HG02678 (cell line): ENCODE data around the gene KCNAB1.
A peak's percentile ranks its signal among the peaks of the same experiment; 100 is the strongest.

Experiments
- ATAC-seq: cut with Tn5 transposase; IDR thresholded peaks from one replicate; pipeline ENCODE4 v1.9.1; 2021; ENCODE audit warnings: mild to moderate bottlenecking, moderate library complexity; ENCODE audit not compliant: unreplicated experiment

The KCNAB1 gene

DNA sequence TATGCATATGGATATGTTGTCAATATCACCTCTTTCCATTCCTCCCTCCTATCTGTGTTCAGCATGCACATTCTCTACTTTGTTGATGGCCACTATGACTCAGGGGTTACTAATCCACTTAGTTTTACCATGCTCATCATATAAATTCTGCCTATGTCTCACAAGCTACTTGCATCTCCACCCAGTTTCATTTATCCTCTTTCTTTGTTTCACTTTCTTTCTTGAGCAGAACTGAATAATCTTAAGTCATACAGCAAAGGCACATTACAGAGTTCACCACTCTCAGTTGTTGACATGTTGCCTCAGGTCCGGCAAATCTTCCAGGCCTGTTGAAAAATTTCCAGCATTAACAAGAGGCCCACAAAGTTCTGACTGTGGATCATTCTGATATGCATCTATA lies 363.0 kb downstream of the KCNAB1 start:
- ATAC-seq = peak; percentile 82

DNA sequence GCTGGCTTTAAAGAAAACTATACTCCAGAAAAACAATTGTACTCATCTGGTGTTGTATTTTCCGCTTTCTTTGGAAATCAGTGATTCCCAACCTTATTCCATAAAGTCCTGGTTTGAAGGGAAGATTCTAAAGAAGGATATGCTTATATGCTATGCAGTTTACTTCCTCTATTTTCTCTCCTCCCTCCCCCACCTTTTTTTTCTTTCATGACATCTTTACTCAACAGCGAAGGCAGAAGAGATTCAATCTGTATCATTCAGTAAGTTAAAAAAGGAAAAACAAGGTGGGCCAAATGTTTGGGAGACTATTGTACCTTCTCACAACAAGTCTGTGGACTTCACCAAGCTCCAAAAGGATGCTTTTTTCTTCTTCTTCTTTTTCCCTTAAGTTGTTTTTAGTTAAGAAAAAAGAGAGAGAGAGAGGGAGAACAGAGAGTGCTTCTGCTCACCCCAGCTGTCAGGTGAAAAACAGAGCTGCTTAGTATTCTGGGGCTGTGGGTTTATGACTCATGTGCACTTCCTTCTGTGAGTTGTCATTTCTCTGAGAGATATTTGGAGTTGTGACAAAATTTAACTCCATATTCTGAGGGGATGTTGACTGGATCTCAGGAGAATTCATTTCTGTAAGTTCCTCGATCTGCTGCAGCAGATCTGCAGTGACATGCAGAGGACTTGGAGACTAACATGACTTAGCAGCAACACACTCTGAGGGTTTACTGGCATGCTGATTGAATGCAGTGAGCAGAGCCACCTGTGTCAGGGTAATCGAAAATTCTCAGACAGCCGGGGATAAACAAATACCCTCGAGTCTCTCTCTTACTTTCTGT lies 363.8 kb downstream of the KCNAB1 start:
- peak; percentile 84 for ATAC-seq

DNA sequence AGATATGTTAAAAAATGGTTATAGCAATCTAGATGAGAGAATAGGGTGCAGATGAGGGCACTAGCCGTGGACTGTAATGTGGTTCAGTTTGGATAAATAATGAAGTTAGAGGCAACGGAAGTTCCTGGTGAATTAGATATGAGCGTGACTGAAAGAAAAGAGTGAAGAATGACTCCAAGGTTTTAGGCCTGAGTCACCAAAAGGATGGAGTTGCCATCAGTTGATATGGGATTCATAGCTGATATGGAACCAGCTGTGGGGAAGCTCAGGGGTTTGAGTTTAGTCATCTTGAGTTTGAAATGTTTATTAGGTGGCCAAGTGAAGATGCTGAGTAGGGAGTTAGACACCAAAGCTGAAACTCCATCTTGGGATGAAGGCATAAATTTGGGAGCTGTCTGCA lies 368.4 kb downstream of the KCNAB1 start:
- no peak for ATAC-seq

DNA sequence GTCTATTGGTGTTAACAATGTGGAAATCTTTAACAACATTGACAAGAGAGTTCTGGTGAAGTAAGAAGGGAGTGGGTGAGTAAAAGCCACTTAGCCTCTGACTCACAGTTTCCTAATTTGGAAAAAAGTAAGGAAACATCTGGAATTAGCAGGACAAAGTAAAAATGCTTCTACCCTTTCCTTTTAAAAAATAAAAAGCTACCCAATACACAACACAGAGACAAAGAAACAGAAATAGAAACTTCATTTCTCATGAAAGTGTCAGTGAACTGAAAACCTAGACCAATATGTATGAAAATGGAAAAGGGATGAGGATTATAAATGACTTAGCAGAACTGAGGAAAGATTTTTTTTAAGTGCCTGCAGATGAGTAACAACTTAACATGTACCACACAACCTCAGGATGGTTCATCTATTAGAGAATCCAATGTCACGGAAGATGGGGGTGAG lies 369.1 kb downstream of the KCNAB1 start:
- ATAC-seq = no peak

DNA sequence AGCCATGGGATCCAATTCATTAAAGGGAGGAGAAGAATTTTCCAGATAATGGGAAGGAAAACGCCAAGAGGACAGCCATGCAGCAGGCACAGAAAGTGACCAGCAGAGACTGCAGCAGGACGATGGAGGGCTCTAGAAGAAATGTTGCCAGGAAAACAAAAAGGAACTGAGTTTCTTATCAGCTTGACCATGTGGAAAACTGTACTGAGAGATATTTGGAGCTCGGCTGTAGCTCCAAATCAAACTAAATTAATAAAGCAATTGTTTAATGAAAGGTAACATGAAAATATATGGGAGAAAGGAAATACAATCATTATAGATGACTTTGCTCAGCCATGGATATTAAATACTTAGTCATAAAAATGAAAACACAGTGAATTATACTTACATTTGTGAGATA lies 370.8 kb downstream of the KCNAB1 start:
- no peak for ATAC-seq

DNA sequence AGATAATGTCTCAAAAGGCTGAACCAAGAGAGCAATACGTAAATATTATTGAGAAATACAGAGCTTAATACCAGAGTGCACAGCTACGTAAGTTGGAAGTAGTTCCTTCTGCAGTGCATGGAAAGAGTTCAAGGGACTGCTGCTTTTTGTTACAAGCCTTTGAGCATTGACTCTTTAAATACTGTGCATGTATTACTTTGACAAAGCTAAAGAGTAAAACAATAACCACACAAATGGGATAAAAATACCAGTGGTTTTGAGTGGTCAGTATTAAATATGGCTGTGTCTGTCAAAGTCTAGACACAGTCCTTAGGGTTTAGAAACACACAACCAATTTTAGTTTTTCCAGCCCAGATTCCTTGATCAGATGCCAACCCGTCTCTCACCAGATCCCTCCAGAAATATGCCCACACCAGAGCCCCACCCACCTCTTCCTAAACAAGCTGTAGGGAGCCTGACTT lies 372.5 kb downstream of the KCNAB1 start:
- no peak for ATAC-seq

DNA sequence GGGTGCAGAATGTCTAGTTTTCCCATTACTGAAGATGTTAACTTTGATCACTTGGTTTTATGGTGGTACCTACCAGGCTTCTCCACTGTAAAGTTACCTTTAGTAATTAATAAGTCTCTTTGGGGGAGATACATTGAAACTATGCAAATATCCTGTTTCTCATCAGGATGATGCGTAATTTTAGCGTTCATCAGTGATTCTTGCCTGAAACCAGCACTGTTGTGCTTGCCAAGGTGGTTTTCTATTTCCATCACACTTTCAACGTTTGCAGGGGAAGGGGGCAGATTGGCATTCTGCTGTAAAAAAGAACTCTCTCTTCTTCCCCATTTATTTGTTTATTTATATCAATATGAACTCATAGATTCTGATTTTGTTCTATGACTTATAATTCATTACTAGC lies 373.5 kb downstream of the KCNAB1 start:
- ATAC-seq = peak; percentile 40

DNA sequence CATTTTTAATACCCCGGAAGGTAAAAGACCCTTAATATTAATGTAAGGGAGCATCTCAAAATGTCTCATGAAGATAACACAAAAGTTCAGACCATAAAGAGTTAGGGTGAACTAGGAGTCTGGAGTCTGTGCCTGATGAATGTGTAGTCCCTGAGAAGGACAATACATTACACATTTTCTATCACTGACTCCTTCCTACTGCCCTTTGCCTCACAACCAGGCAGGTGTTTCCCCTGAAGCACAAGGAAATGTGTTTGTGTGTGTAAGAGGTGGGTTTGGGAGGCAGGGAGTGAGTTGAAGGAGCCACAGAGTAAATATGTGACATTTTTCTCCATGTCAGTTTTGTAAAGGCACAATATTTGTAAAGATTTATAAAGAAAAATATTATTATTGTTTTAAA lies 375.4 kb downstream of the KCNAB1 start:
- no peak for ATAC-seq

DNA sequence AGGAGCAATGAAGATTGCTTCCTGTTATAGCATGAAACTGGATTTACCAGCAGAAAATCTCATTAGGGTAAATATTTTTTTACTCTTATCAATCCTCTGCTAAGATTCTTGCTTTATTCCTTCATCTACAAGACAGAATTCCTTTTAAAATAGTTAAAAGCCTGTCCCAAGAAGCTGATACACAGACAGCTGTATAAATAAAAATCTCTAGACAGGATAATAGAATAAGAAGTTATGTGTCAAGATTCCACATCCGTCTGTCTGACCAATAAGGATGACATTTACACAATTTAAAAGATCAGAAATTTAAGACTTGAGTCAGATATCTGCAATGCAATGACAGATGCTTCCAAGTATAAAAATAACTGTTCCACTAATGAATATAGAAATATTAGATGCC lies 376.9 kb downstream of the KCNAB1 start:
- no peak for ATAC-seq

DNA sequence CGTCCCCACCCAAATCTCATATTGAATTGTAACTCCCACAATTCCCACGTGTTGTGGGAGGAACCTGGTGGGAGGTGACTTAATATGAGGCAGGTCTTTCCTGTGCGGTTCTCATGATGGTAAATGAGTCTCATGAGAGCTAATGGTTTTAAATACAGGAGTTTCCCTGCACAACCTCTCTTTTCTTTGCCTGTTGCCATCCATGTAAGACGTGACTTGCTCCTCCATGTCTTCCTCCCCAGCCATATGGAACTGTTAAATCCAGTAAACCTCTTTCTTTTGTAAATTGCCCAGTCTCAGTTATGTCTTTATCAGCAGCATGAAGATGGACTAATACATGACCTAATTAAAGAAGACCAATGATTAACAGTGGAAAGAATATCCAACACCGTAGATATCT lies 377.9 kb downstream of the KCNAB1 start:
- ATAC-seq = no peak

DNA sequence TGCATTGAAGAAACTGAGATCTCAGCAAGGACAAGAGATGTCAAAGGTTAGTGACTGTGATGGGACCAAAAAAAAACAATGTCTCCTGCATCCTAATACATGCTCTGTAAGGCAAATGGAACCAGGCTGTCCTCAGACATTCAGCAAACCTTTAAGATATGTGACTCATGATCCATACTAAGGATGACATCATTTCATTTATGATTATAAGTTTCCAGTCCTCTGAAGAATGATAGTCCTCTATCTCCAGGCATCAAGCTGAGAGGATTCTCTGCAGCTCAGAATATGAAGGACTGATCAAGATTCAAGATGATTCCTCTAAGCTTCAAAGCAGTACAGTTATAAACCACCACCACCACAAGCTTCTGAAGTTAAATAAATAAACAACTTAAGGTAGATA lies 386.9 kb downstream of the KCNAB1 start:
- ATAC-seq = no peak

DNA sequence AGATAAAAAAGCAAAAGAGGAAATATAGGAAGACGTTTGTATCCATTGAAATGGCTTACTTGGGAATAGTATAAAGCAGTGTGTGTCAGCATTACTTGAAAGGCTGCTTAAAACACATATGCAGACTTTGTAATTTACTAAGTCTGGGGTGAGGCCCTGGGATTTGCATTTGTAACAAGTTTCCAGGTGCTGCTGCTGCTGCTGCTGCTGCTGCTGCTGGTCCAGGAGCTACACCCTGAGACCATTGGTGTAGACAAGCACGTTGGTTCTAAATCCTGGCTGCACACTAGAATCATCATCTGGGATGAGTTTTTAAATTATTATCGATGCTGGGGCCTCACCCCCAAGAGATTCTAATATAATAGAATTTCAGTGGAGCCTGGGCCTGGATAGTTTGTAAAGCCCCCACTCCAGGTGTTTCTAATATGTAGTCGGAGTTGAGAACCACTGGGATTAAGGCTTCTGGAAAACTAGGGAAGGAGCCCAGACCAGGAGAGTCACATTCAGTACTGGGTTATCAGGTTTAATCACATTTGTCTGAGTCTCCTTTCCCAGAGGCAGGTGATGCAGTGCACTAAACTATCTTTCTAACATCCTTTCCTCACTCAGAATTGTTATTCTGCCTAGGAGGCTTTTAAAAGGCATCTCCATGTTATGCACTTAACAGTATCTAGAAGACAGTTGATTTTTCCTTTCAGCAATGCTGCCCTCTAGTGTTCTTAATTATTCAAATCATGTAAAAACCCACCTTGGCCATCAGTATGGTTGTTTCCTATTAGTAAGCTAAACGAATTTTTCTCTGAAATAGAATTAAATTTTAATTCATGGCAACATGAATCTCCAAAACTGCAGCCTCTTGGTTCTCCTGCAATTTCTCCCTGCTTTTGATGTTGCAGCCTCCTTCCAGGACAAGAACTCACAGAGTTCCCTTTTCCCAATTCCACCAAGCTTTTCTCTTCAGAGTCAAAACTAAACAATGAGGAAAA lies 389.1 kb downstream of the KCNAB1 start:
- ATAC-seq = peak; percentile 77

DNA sequence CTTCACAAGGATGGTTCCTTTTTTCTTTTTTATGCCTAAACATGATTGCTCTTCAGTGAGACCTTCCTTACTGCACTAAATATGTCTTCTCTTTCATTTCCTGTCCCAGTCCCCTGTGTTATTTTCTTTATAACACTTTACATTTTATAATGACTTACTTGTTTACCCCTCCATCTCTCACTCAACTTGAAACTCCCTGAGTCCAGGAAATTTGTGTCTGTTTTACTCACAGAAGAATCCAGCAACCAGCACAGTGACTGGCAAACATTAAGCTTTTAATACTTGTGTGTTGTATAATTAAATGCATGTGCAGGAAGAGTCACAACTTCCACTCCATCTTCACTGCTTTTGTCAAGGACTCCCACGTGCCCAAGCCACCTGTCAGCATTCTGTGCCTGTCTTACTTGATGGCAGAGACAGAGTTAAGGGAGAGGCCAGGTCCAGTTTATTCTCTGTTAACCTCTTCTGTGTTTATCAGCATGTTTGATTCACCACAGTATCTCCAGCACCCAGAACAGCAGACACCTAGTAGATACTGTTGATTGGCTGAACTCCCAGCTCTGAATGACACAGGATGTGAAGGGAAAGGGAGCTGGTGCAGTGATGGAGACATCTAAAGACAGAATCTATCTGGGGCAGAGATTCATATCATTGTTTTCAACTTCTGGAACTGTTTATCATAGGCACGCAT lies 391.8 kb downstream of the KCNAB1 start:
- ATAC-seq = no peak

DNA sequence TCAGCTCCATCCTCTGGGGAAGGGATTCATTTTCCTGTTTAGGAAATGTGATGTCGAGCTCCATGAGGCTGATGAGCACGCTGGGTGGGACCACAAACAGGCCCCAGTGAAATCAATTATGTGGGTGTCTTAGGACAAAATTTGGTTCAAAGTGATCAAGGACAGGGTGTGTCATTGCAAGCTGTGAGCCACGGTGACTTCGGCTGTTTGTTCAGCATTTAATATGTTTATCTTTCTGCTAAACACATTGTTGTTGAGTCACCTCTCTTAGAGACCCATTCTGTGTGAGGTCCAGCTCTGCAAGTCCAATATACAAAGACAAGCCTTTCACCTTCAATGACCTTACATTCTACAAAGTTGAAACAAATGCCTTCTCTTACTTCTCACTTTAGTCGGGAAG lies 393.2 kb downstream of the KCNAB1 start:
- no peak for ATAC-seq

DNA sequence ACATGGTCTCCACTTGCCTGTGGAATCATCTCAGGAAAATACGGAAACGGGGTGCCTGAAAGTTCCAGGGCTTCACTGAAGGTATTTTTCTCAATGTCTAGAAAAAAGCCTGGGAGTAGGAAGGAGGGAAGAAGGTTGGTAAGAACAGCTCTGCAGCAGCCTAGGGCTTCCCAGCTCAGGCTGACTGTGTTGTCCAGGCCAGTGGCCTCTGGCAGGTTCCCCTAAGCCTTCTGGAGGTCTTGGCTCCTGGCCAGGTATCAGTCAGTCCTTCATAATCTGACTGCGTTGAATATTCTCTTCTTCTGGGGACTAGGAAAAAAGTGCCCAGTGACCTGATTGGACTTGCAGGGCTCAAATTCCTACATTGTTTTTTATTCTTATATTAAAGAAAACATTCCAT lies 395.9 kb downstream of the KCNAB1 start:
- ATAC-seq = no peak

DNA sequence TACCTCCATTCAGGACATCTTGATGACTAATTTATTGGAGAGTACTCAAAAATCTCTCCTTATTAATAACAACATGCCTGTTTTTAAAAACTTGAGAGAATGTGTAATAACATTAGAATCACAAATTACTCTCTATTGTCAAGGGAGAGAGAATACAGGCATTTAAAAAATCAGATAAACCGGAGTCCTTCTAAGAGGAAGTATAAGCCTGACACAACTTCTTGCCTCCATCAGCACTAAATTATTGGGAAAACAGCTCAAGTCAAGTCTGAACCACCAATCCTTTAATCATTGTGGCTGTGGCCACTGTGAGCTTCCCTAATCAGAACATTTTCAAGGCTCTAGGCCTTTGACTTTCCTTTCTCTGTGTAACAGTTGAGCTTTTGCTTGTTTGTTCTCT lies 396.6 kb downstream of the KCNAB1 start:
- no peak for ATAC-seq

DNA sequence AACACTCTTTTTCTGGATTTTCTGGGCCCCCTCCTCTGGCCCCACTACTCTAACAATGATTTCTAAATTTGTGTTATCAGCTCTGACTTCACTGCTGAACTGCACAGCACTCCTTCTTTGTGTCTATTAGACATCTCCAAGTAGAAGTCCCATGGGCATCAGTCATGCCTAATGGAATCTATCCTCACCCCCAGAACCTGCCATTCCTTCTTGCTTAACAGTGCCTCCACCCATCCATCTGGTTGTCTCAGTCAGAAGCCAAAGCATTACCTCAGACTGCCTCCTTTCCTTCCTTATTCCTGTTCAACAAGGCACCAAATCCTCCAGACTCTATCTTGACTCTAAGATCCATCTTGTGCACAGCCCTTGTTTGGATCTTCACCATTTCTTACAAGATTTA lies 398.3 kb downstream of the KCNAB1 start:
- ATAC-seq = no peak

DNA sequence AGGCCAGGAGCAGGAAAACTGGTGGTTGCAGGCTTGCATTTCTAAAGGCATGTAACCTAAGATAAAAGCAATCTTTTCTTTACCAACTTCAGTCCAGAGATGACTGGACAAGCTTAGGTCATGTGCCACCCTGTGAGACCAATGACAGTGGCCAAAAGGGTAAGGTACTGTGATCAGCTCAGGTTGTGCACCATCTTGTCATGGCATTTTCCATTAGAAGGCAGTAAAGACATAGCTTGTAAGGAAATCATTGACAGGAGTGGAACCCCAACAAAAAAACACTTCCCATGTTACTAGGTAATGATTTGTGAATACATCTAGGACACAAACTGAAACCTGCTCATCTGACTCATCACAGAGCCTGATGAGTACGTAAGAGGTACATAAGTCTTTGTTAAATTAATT lies 399.4 kb downstream of the KCNAB1 start:
- peak; percentile 64 for ATAC-seq

DNA sequence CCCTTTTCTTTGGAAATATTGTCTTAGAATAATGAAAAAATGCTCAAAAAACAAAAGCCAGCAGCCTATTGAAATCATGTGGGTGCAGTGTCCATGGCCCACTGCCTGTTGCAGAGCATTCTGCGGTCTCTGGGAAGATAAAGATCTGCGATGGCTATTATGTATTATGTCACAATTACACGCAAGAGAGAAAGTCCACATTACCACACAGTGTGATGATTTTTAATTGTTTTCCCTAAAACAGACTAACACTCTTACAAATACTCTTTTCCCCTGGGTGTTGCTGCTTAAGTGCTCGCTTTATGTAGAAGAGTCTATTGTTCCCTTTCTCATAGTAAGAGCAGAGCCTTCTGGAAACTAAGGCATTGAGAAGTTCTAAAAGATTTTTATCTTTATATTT lies 402.3 kb downstream of the KCNAB1 start:
- ATAC-seq = no peak

DNA sequence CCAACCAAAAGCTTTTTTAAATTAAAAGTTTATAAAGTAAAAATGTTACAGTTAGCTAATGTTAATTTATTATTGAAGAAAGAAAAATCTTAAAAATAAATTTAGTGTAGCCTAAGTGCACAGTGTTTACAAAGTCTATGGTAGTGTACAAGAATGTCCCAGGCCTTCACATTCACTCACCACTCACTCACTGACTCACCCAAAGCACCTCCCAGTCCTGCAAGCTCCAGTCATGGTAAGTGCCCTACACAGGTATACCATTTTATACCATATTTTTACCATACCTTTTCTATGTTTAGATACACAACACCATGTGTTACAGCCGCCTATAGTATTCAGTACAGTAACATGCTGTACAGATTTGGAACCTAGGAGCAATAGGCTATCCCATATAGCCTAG lies 405.4 kb downstream of the KCNAB1 start:
- ATAC-seq = no peak

DNA sequence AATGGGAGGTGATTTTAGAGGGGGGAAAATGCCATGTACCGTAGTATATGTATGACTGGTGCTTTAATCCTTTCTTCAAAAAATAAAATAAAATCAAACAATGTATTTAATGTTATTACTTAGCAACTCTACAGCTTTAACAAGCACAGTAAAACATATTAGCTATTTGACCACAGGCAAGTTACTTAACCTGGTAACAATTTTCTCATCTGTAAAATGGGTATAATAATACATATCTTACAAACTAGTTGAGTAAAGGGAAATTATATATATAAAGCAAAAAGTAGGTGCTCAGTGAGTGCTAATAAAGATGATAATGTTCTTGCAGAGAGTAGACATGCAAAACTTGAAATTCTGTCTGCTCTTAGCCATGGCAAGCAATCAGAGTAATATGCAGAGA lies 406.7 kb downstream of the KCNAB1 start:
- no peak for ATAC-seq
